ENCODE measurements around the gene E2F6. TPM values are rescaled to one million over a fixed set of nuclear protein-coding genes. Genes with fewer than 3 reads are reported as not detected.

Gene E2F6
- total and polyA plus RNA-seq, 10 of the 15 experiments (the other 5 are each of a cell fraction or from before 2014, with no cell fraction given): 4.2 to 15.5 (median 11.3) TPM

- no peak overlapping the region for H3K4me3 ChIP-seq
- no peaks in the 10 kb centered on the region for H4K20me1 ChIP-seq (ENCODE audit: control insufficient read depth, insufficient read depth)
- H3K79me2 ChIP-seq (ENCODE audit: control insufficient read depth, insufficient read depth, low read length): no peaks in the 10 kb centered on the region
- CTCF ChIA-PET: no interaction called here
- peaks cover 2% of the 10 kb centered on the region; the same call in 1 of the 3 replicates for H3K9me3 ChIP-seq (replicated peaks; ENCODE audit: control insufficient read depth, insufficient read depth, low read length)
- RAD21 ChIA-PET (ENCODE audit: unreplicated experiment): no interaction called here
- in situ Hi-C loops (cut with MboI) (no loop called here), intact Hi-C loops (cut with micrococcal nuclease; ENCODE audit: unreplicated experiment) (no loop called here)
- peak; percentile 35 for DNase-seq (ENCODE audit: low read depth, low spot score)
- WGBS (ENCODE audit: insufficient coverage, insufficient replicate concordance, low lambda C conversion rate, missing lambda C conversion rate): 49% methylated on average over 11 of the region's 11 CpGs
- no peak for FAIRE-seq
- SMC1A ChIA-PET (ENCODE audit: uncharacterized antibody, unreplicated experiment): no interaction called here
- no peak overlapping the region for H3K4me2 ChIP-seq (ENCODE audit: control insufficient read depth, insufficient read depth)
- no peaks in the 10 kb centered on the region for H3K36me3 ChIP-seq (ENCODE audit: control insufficient read depth in 2 of 2, insufficient read depth in 2 of 2, low read length in 1 of 2)
- H3K9ac ChIP-seq (ENCODE audit: control insufficient read depth, insufficient read depth, low read length): no peak overlapping the region
- peak; percentile 87 for ATAC-seq
- no TSS peak for BruUV-seq (replicated peaks)
- H3K27me3 ChIP-seq (replicated peaks in 1 of 2; ENCODE audit: control insufficient read depth in 2 of 2, insufficient read depth in 2 of 2, low read length in 1 of 2): no peaks in the 10 kb centered on the region
- POLR2A ChIA-PET: no interaction called here
- no peak overlapping the region for H2AFZ ChIP-seq (ENCODE audit: control insufficient read depth, low read depth, low read length)
- H3K4me1 ChIP-seq (ENCODE audit: control insufficient read depth, insufficient read depth, low read length): peaks cover 10% of the 10 kb centered on the region
- H3K27ac ChIP-seq (ENCODE audit: control insufficient read depth, insufficient read depth): no peak overlapping the region
- no peak for TF ChIP-seq BCL3 (IDR thresholded peaks at IDR 0.05; ENCODE audit: borderline replicate concordance, insufficient read depth, low read depth, low read length, poor library complexity, severe bottlenecking)
- TF ChIP-seq RAD21 (IDR thresholded peaks at IDR 0.05; ENCODE audit: insufficient read depth, low read depth, low read length): no peak
- no peak for TF ChIP-seq ZBTB40 (IDR thresholded peaks at IDR 0.05; ENCODE audit: borderline replicate concordance)
- no peak for TF ChIP-seq RAD51 (IDR thresholded peaks at IDR 0.05)
- no peak for TF ChIP-seq FOS (IDR thresholded peaks at IDR 0.05; ENCODE audit: borderline replicate concordance, extremely low read depth, insufficient read length)
- no peak for TF ChIP-seq ZBTB4 (CRISPR knock-in tag; IDR thresholded peaks at IDR 0.05)
- no peak for TF ChIP-seq MEF2B (IDR thresholded peaks at IDR 0.05; ENCODE audit: partially characterized antibody, poor library complexity, severe bottlenecking)
- no peak for TF ChIP-seq BACH1 (IDR thresholded peaks at IDR 0.05; ENCODE audit: borderline replicate concordance)
- TF ChIP-seq USF2 (IDR thresholded peaks at IDR 0.05; ENCODE audit: borderline replicate concordance, low read depth, low read length): no peak
- TF ChIP-seq IKZF2 (IDR thresholded peaks at IDR 0.05): no peak
- no peak for TF ChIP-seq ZNF274 (IDR thresholded peaks at IDR 0.05; ENCODE audit: insufficient read depth, insufficient read length)
Measured at GRCh38 chr2:11505652-11506610, 40.0 kb upstream of the E2F6 start.
